Liver (tissue), 9 donors: Measurements from ENCODE around the gene HTR4. TPM values are rescaled to one million over a fixed set of nuclear protein-coding genes. Genes with fewer than 3 reads are reported as not detected.

ENCODE experiments used
- DNase-seq: peaks from one replicate; pipeline ENCODE4 v3.0.0-alpha.2; 2017; ENCODE audit warnings: low spot score
- H3K27ac ChIP-seq, 2 donors: one replicate each; pipeline ENCODE4 v1.7.0; 2013; ENCODE audit warnings: inconsistent platforms in 2 of 2, low read length in 2 of 2, control low read depth in 1 of 2, low read depth in 1 of 2, mild to moderate bottlenecking in 1 of 2
- H3K27me3 ChIP-seq, 4 donors: one replicate each; pipeline versions ENCODE4 v1.6.1 to v1.7.0; 2013; ENCODE audit warnings: low read length in 3 of 4, inconsistent platforms in 1 of 4, mild to moderate bottlenecking in 1 of 4, moderate library complexity in 1 of 4; ENCODE audit not compliant: control insufficient read depth in 4 of 4, insufficient read depth in 4 of 4
- H3K36me3 ChIP-seq, 4 donors: one replicate each; pipeline versions ENCODE4 v1.6.1 to v1.7.0; 2013; ENCODE audit warnings: low read length in 3 of 4, mild to moderate bottlenecking in 3 of 4, low read depth in 1 of 4, moderate library complexity in 1 of 4; ENCODE audit not compliant: control insufficient read depth in 4 of 4, insufficient read depth in 3 of 4
- H3K4me1 ChIP-seq, 4 donors: one replicate each; pipeline versions ENCODE4 v1.6.1 to v1.7.0; 2013; ENCODE audit warnings: low read length in 3 of 4, mild to moderate bottlenecking in 3 of 4, moderate library complexity in 1 of 4; ENCODE audit not compliant: control insufficient read depth in 4 of 4, insufficient read depth in 4 of 4
- H3K4me3 ChIP-seq, 3 donors: one replicate each; pipeline versions ENCODE4 v1.6.1 to v1.7.0; 2013; ENCODE audit warnings: low read length in 3 of 3, control low read depth in 1 of 3, low read depth in 1 of 3, mild to moderate bottlenecking in 1 of 3
- H3K9ac ChIP-seq, 2 donors: one replicate each; pipeline ENCODE4 v1.7.0; 2013; ENCODE audit warnings: low read length in 2 of 2, mild to moderate bottlenecking in 2 of 2, moderate library complexity in 2 of 2, control low read depth in 1 of 2, low read depth in 1 of 2
- H3K9me3 ChIP-seq, 4 donors: one replicate each; pipeline versions ENCODE4 v1.6.1 to v1.7.0; 2013; ENCODE audit warnings: low read length in 3 of 4; ENCODE audit not compliant: control insufficient read depth in 4 of 4
- FOXA1 ChIP-seq: IDR thresholded peaks from 2 replicates; pipeline ENCODE4 v1.6.1; 2016; ENCODE audit warnings: antibody characterized with exemption
- FOXA2 ChIP-seq: IDR thresholded peaks from 2 replicates; pipeline ENCODE4 v1.6.1; 2016; ENCODE audit warnings: antibody characterized with exemption
- GABPA ChIP-seq, 2 donors: IDR thresholded peaks in 1 of 2; conservative IDR thresholded peaks in 1 of 2; 2 replicates each; pipeline ENCODE4 v1.6.1; 2016; ENCODE audit warnings: antibody characterized with exemption in 2 of 2, mild to moderate bottlenecking in 1 of 2, moderate library complexity in 1 of 2
- HNF4A ChIP-seq, 2 donors: conservative IDR thresholded peaks; 2 replicates each; pipeline ENCODE4 v1.6.1; 2016; ENCODE audit warnings: antibody characterized with exemption in 2 of 2, mild to moderate bottlenecking in 2 of 2
- HNF4G ChIP-seq: IDR thresholded peaks from 2 replicates; pipeline ENCODE4 v1.6.1; 2016; ENCODE audit warnings: antibody characterized with exemption
- NR2F2 ChIP-seq: IDR thresholded peaks from 2 replicates; pipeline ENCODE4 v1.6.1; 2016; ENCODE audit warnings: antibody characterized with exemption
- RAD21 ChIP-seq, 2 donors: IDR thresholded peaks; 2 replicates each; pipeline ENCODE4 v1.6.1; 2016; ENCODE audit warnings: antibody characterized with exemption in 2 of 2, mild to moderate bottlenecking in 2 of 2
- RXRA ChIP-seq, 2 donors: IDR thresholded peaks; 2 replicates each; pipeline ENCODE4 v1.6.1; 2017 to 2018; ENCODE audit warnings: antibody characterized with exemption in 2 of 2, mild to moderate bottlenecking in 1 of 2
- SP1 ChIP-seq: IDR thresholded peaks from 2 replicates; pipeline ENCODE4 v1.6.1; 2018; ENCODE audit warnings: antibody characterized with exemption, mild to moderate bottlenecking
- TAF1 ChIP-seq: conservative IDR thresholded peaks from 2 replicates; pipeline ENCODE4 v1.6.1; 2016; ENCODE audit warnings: antibody characterized with exemption, mild to moderate bottlenecking
- YY1 ChIP-seq: IDR thresholded peaks from 2 replicates; pipeline ENCODE4 v1.6.1; 2016; ENCODE audit warnings: antibody characterized with exemption, mild to moderate bottlenecking
- WGBS: extraction: QIAGEN DNeasy Blood & Tissue Kit; methylation state at CpG from one replicate; pipeline ENCODE4 v1.1.7; 2013; 5-methylcytosine and 5-hydroxymethylcytosine counted together
- polyA plus RNA-seq, 2 donors: library from polyadenylated mRNA; stranded (reverse) in 1 of 2; unstranded in 1 of 2; fragments of 200-250 nt in 1 of 2; fragments of >200 nt in 1 of 2; fragmentation: Nextera tagmentation in 1 of 2; extraction: Ambion mirVana in 1 of 2; gene quantifications; one replicate each; pipeline versions ENCODE4 v1.2.1 to v1.2.3, GENCODE V29; 2013 to 2015
- total RNA-seq, 2 donors: library from RNA; depleted of rRNA; stranded (reverse); fragments of >200 nt; gene quantifications; one replicate each; pipeline ENCODE4 v1.2.3, GENCODE V29; 2014
- TF ChIP-seq, protein P1 (sequence below): IDR thresholded peaks from 2 replicates; pipeline ENCODE4 v1.6.1; 2016; ENCODE audit warnings: antibody characterized with exemption, mild to moderate bottlenecking
- TF ChIP-seq, protein P2 (sequence below): IDR thresholded peaks from 2 replicates; pipeline ENCODE4 v1.6.1; 2016; ENCODE audit warnings: antibody characterized with exemption
- TF ChIP-seq, protein P3 (sequence below): IDR thresholded peaks from 2 replicates; pipeline ENCODE4 v1.6.1; 2016; ENCODE audit warnings: antibody characterized with exemption
- TF ChIP-seq, protein P4 (sequence below): IDR thresholded peaks from 2 replicates; pipeline ENCODE4 v1.6.1; 2016; ENCODE audit warnings: antibody characterized with exemption
- TF ChIP-seq, protein P5 (sequence below): fragments of 150-350 bp; IDR thresholded peaks from 2 replicates; pipeline ENCODE4 v1.5.1; 2017; ENCODE audit warnings: improper control_type of control experiment, low read depth, low read length; ENCODE audit not compliant: missing input control
- donor health status: healthy.
- donor health status: healthy.
- donor health status: healthy.
- donor health status: healthy.
- donor health status: healthy.

The HTR4 gene
- total and polyA plus RNA-seq, 4 donors = 0.19 to 2.4 (median 0.98) TPM

DNA sequence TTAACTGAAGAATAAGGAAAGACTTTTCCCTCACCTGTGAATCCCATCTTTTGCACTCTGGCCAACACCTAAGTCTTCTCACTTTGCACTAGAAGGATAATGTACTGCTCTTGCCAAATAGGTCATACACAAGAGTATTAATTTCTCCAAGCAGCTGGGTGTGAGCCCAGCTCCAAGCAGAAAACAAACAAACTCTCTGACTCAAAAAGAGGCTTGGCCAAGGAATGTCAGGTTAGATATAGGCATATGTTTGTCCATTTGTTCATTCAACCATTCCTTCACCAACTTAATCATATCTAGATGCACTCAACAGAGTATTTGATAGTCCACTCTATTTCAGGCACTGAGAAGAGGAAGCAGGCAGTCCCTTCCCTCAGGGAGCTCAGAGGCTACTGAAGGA lies 84.4 kb downstream of the HTR4 start:
- DNase-seq = no peak
- TF ChIP-seq HNF4A (conservative IDR thresholded peaks at IDR 0.05) (no peak), RXRA (IDR thresholded peaks at IDR 0.05) (no peak), GABPA (IDR thresholded peaks at IDR 0.05 in 1 of 2, conservative IDR thresholded peaks at IDR 0.05 in 1 of 2) (no peak), SP1 (no peak), NR2F2 (no peak), RAD21 (IDR thresholded peaks at IDR 0.05) (no peak)
- TF ChIP-seq, protein P1, sequence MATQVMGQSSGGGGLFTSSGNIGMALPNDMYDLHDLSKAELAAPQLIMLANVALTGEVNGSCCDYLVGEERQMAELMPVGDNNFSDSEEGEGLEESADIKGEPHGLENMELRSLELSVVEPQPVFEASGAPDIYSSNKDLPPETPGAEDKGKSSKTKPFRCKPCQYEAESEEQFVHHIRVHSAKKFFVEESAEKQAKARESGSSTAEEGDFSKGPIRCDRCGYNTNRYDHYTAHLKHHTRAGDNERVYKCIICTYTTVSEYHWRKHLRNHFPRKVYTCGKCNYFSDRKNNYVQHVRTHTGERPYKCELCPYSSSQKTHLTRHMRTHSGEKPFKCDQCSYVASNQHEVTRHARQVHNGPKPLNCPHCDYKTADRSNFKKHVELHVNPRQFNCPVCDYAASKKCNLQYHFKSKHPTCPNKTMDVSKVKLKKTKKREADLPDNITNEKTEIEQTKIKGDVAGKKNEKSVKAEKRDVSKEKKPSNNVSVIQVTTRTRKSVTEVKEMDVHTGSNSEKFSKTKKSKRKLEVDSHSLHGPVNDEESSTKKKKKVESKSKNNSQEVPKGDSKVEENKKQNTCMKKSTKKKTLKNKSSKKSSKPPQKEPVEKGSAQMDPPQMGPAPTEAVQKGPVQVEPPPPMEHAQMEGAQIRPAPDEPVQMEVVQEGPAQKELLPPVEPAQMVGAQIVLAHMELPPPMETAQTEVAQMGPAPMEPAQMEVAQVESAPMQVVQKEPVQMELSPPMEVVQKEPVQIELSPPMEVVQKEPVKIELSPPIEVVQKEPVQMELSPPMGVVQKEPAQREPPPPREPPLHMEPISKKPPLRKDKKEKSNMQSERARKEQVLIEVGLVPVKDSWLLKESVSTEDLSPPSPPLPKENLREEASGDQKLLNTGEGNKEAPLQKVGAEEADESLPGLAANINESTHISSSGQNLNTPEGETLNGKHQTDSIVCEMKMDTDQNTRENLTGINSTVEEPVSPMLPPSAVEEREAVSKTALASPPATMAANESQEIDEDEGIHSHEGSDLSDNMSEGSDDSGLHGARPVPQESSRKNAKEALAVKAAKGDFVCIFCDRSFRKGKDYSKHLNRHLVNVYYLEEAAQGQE = no peak
- H3K4me3 ChIP-seq = no peak overlapping the region

DNA sequence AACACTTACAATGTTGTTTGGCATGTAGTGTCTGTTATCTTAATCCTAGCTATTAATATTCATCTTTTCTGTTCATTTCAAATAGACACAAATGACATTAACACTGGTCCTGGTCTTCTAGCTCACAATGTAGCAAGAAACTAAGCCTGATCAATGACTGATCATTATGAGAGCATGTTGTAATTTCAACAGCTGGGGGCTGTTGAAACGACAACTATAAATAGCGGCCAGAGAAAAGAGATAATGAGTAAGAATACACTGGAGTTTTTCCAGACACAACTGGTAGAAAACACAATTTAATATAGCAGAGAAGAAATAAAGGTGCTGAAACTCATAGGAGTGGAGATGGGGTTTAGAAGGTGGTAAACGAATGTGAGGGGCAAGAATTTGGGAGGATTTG lies 89.2 kb downstream of the HTR4 start:
- Histone ChIP-seq H3K9ac (no peak overlapping the region), H3K27ac (no peak overlapping the region), H3K9me3 (no peaks in the 10 kb centered on the region), H3K4me3 (no peak overlapping the region), H3K4me1 (peaks cover 0 to 11% (median 7%) of the 10 kb centered on the region in 4 donors), H3K27me3 (no peaks in the 10 kb centered on the region), H3K36me3 (no peaks in the 10 kb centered on the region)
- 81% methylated on average over 3 of the region's 3 CpGs for WGBS
- no peak for DNase-seq
- TF ChIP-seq, protein P2, sequence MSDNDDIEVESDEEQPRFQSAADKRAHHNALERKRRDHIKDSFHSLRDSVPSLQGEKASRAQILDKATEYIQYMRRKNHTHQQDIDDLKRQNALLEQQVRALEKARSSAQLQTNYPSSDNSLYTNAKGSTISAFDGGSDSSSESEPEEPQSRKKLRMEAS = no peak
- TF ChIP-seq, protein P3, sequence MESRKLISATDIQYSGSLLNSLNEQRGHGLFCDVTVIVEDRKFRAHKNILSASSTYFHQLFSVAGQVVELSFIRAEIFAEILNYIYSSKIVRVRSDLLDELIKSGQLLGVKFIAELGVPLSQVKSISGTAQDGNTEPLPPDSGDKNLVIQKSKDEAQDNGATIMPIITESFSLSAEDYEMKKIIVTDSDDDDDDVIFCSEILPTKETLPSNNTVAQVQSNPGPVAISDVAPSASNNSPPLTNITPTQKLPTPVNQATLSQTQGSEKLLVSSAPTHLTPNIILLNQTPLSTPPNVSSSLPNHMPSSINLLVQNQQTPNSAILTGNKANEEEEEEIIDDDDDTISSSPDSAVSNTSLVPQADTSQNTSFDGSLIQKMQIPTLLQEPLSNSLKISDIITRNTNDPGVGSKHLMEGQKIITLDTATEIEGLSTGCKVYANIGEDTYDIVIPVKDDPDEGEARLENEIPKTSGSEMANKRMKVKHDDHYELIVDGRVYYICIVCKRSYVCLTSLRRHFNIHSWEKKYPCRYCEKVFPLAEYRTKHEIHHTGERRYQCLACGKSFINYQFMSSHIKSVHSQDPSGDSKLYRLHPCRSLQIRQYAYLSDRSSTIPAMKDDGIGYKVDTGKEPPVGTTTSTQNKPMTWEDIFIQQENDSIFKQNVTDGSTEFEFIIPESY = no peak
- TF ChIP-seq NR2F2 = no peak
- no peak for TF ChIP-seq RAD21 (IDR thresholded peaks at IDR 0.05)
- no peak for TF ChIP-seq HNF4G
- TF ChIP-seq, protein P1 = no peak
- no peak for TF ChIP-seq SP1
- TF ChIP-seq TAF1 = no peak
- TF ChIP-seq GABPA (IDR thresholded peaks at IDR 0.05 in 1 of 2, conservative IDR thresholded peaks at IDR 0.05 in 1 of 2) = no peak
- TF ChIP-seq FOXA2 = no peak
- TF ChIP-seq, protein P4, sequence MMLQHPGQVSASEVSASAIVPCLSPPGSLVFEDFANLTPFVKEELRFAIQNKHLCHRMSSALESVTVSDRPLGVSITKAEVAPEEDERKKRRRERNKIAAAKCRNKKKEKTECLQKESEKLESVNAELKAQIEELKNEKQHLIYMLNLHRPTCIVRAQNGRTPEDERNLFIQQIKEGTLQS = no peak
- no peak for TF ChIP-seq HNF4A (conservative IDR thresholded peaks at IDR 0.05)
- no peak for TF ChIP-seq YY1
- TF ChIP-seq, protein P5, sequence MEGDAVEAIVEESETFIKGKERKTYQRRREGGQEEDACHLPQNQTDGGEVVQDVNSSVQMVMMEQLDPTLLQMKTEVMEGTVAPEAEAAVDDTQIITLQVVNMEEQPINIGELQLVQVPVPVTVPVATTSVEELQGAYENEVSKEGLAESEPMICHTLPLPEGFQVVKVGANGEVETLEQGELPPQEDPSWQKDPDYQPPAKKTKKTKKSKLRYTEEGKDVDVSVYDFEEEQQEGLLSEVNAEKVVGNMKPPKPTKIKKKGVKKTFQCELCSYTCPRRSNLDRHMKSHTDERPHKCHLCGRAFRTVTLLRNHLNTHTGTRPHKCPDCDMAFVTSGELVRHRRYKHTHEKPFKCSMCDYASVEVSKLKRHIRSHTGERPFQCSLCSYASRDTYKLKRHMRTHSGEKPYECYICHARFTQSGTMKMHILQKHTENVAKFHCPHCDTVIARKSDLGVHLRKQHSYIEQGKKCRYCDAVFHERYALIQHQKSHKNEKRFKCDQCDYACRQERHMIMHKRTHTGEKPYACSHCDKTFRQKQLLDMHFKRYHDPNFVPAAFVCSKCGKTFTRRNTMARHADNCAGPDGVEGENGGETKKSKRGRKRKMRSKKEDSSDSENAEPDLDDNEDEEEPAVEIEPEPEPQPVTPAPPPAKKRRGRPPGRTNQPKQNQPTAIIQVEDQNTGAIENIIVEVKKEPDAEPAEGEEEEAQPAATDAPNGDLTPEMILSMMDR = no peak
- TF ChIP-seq FOXA1 = no peak

More for the DNA sequence above, 84.4 kb downstream of the HTR4 start:
- H3K27me3 ChIP-seq = no peaks in the 10 kb centered on the region
- H3K9me3 ChIP-seq = no peaks in the 10 kb centered on the region
- H3K27ac ChIP-seq = no peak overlapping the region
- H3K9ac ChIP-seq = no peak overlapping the region
- H3K4me1 ChIP-seq = no peaks in the 10 kb centered on the region
- no peaks in the 10 kb centered on the region for H3K36me3 ChIP-seq
